ENCODE data around the gene OR6C68.
"Not testable (repeated sequence)": the region's sequence is repeated elsewhere in the genome, so short reads cannot be mapped to it uniquely, and the experiment has no call there.

DNA sequence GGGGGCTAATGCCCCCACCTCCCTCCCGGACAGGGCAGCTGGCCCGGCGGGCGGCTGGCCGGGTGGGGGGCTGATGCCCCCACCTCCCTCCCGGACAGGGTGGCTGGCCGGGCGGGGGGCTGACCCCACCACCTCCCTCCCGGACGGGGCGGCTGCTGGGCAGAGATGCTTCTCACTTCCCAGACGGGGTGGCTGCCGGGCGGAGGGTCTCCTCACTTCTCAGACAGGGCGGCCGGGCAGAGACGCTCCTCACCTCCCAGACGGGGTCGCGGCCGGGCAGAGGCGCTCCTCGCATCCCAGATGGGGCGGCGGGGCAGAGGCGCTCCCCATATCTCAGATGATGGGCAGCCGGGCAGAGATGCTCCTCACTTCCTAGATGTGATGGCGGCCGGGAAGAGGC, 13.0 kb upstream of the OR6C68 start:
- TF ChIP-seq, protein P1, sequence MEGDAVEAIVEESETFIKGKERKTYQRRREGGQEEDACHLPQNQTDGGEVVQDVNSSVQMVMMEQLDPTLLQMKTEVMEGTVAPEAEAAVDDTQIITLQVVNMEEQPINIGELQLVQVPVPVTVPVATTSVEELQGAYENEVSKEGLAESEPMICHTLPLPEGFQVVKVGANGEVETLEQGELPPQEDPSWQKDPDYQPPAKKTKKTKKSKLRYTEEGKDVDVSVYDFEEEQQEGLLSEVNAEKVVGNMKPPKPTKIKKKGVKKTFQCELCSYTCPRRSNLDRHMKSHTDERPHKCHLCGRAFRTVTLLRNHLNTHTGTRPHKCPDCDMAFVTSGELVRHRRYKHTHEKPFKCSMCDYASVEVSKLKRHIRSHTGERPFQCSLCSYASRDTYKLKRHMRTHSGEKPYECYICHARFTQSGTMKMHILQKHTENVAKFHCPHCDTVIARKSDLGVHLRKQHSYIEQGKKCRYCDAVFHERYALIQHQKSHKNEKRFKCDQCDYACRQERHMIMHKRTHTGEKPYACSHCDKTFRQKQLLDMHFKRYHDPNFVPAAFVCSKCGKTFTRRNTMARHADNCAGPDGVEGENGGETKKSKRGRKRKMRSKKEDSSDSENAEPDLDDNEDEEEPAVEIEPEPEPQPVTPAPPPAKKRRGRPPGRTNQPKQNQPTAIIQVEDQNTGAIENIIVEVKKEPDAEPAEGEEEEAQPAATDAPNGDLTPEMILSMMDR (IDR thresholded peaks at IDR 0.05; ENCODE audit: insufficient read depth, low read length, poor library complexity, severe bottlenecking): not testable (repeated sequence)
- not testable (repeated sequence) for TF ChIP-seq EZH2phosphoT487 (conservative IDR thresholded peaks at IDR 0.05; ENCODE audit: low read length)

Measured in SU-DHL-6 (cell line).